ENCODE measurements around the gene HPX. TPM values are rescaled to one million over a fixed set of nuclear protein-coding genes. Genes with fewer than 3 reads are reported as not detected.
"Not testable (repeated sequence)": the region's sequence is repeated elsewhere in the genome, so short reads cannot be mapped to it uniquely, and the experiment has no call there.

HPX gene
- total RNA-seq, 2 donors from 2014 or later = 1.2 to 1.6 TPM

GRCh38 chr11:6403539-6403938, 37.2 kb downstream of the HPX start:
- peak overlapping the region; percentile 21 for H3K27ac Mint-ChIP-seq
- H3K9me3 Mint-ChIP-seq = no peaks in the 10 kb centered on the region
- ATAC-seq (replicated peaks in 1 of 2) (no peak), DNase-seq (no peak)
- H3K4me1 Mint-ChIP-seq (ENCODE audit: low read depth) = peaks cover 73% of the 10 kb centered on the region
- H3K36me3 Mint-ChIP-seq (ENCODE audit: insufficient read depth in 2 of 2) = peaks cover 0 to 9% of the 10 kb centered on the region in 2 donors
- no peaks in the 10 kb centered on the region for H3K27me3 Mint-ChIP-seq (ENCODE audit: low read depth)
- H3K4me3 Mint-ChIP-seq = peak overlapping the region; percentile 35 to 86

GRCh38 chr11:6402561-6402981, 38.2 kb downstream of the HPX start:
- Mint-ChIP-seq H3K27me3 (ENCODE audit: low read depth) (no peaks in the 10 kb centered on the region), H3K9me3 (no peaks in the 10 kb centered on the region), H3K36me3 (ENCODE audit: insufficient read depth in 2 of 2) (peaks cover 0 to 13% of the 10 kb centered on the region in 2 donors), H3K4me1 (ENCODE audit: low read depth) (peaks cover 66% of the 10 kb centered on the region), H3K27ac (peak overlapping the region; percentile 74), H3K4me3 (peak overlapping the region; percentile 80 to 86)
- DNase-seq (peak; percentile 74 to 83), ATAC-seq (replicated peaks in 1 of 2) (peak; percentile 87 to 91)

DNA sequence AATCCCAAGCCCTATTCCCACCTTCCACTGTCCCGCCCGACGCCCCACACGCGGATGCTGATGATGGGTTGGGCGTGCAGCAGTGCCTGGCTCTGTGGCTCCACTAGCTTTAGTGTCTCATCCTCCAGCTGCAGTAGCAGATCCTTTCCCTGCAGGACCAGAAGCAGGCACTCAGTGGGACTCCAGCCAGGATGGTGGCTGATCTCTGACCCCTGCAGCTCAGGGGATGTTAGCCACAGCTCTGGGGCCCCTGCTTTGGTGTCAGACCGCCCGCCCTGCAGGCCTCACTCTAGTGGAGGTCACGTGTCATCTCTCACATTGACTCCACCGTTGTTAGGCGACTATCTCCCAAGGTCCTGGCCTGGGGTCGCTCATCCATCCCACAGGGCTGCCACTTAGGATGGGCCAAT, 38.7 kb downstream of the HPX start:
- Mint-ChIP-seq H3K27ac (peak overlapping the region; percentile 74), H3K27me3 (ENCODE audit: low read depth) (no peaks in the 10 kb centered on the region), H3K36me3 (ENCODE audit: insufficient read depth in 2 of 2) (peaks cover 0 to 13% of the 10 kb centered on the region in 2 donors), H3K4me3 (peak overlapping the region; percentile 80 to 86), H3K9me3 (no peaks in the 10 kb centered on the region), H3K4me1 (ENCODE audit: low read depth) (peaks cover 63% of the 10 kb centered on the region)
- DNase-seq = peak; percentile 44 to 68
- ATAC-seq (replicated peaks in 1 of 2) = peak; percentile 62 to 66

- no peak overlapping the region for H3K27ac Mint-ChIP-seq
- no peak for DNase-seq
- peaks cover 63% of the 10 kb centered on the region for H3K4me1 Mint-ChIP-seq (ENCODE audit: low read depth)
- H3K36me3 Mint-ChIP-seq (ENCODE audit: insufficient read depth in 2 of 2) = peaks cover 0 to 13% of the 10 kb centered on the region in 2 donors
- H3K9me3 Mint-ChIP-seq = no peaks in the 10 kb centered on the region
- no peak for ATAC-seq (replicated peaks in 1 of 2)
- no peak overlapping the region for H3K4me3 Mint-ChIP-seq
- no peaks in the 10 kb centered on the region for H3K27me3 Mint-ChIP-seq (ENCODE audit: low read depth)
These were observed 39.3 kb downstream of the HPX start for GRCh38 chr11:6401464-6401863.

DNA sequence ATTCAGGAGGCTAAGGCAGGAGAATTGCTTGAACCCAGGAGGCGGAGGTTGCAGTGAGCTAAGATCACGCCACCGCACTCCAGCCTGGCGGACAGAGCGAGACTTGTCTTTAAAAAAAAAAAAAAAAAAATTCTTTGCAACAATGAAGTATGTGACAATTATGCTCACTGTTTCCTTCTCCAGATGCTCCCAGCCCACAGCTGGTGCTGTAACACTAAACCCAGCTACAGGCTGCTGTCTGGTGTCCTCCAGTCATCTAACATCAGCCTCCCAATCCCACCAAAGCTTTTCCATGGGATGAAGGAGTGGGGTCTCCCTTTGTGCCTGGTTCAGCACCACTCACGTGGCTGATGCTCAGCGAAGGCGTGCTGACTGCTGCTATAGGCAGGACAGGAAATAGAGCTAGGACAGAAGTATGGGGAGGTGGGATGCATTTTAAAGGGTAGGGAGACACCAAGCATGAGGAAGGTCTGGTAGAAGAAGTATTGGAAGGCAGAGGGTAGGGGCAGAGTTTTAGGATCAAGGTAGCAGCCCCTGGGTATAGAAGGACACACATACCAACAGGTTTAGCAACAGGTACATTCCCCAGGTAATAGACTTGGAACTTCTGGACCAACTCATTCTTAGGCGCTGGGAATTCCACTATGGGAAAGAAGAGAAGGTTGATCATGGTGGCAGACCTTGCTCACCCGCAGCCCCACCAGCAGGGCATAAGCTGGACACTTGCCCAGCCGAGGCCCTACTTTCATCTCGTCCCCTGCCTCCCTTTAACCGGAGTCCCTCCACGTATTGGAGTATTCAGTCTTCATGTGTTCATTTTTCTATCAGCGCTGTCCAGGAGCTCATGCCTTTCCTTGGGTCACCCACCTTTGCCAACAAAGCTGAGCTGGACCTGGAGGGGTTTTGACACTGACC, 40.1 kb downstream of the HPX start:
- no peak for ATAC-seq (replicated peaks in 1 of 2)
- Mint-ChIP-seq H3K9me3 (no peaks in the 10 kb centered on the region), H3K4me3 (no peak overlapping the region), H3K36me3 (ENCODE audit: insufficient read depth in 2 of 2) (peaks cover 0 to 13% of the 10 kb centered on the region in 2 donors), H3K27me3 (ENCODE audit: low read depth) (no peaks in the 10 kb centered on the region), H3K4me1 (ENCODE audit: low read depth) (peaks cover 62% of the 10 kb centered on the region), H3K27ac (no peak overlapping the region)
- DNase-seq = no peak

DNA sequence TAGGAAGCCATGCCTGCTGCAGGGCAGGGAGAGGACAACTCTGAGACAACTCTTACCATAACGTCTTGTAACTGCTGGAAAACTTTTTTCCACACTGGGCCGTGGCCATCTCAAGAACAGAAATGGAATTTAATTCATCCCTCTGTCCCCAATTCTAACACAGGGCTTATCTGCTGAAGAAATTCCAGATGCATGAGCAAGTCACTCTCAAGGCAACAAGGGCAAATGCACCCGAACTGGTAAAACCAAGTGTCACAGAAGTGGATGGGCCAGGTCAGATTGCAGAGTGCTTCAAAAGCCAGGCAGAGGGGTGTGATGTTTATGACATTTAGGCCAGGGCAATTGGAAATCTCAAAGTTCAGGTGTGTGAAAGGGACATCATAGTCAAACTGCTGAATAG, 43.2 kb downstream of the HPX start:
- H3K4me1 Mint-ChIP-seq (ENCODE audit: low read depth) = peaks cover 51% of the 10 kb centered on the region
- no peak for ATAC-seq (replicated peaks in 1 of 2)
- no peak overlapping the region for H3K27ac Mint-ChIP-seq
- DNase-seq = no peak
- peaks cover 2 to 18% of the 10 kb centered on the region in 2 donors for H3K36me3 Mint-ChIP-seq (ENCODE audit: insufficient read depth in 2 of 2)
- H3K9me3 Mint-ChIP-seq = no peaks in the 10 kb centered on the region
- no peaks in the 10 kb centered on the region for H3K27me3 Mint-ChIP-seq (ENCODE audit: low read depth)
- no peak overlapping the region for H3K4me3 Mint-ChIP-seq

GRCh38 chr11:6397156-6397555, 43.6 kb downstream of the HPX start:
- Mint-ChIP-seq H3K27ac (no peak overlapping the region), H3K36me3 (ENCODE audit: insufficient read depth in 2 of 2) (peaks cover 2 to 19% of the 10 kb centered on the region in 2 donors), H3K27me3 (ENCODE audit: low read depth) (no peaks in the 10 kb centered on the region), H3K9me3 (no peaks in the 10 kb centered on the region), H3K4me3 (no peak overlapping the region), H3K4me1 (ENCODE audit: low read depth) (peaks cover 50% of the 10 kb centered on the region)
- no peak for DNase-seq
- ATAC-seq (replicated peaks in 1 of 2) = no peak

GRCh38 chr11:6395470-6396060, 45.2 kb downstream of the HPX start:
- ATAC-seq (replicated peaks in 1 of 2) = no peak
- H3K36me3 Mint-ChIP-seq (ENCODE audit: insufficient read depth in 2 of 2) = peaks cover 2 to 14% of the 10 kb centered on the region in 2 donors
- no peaks in the 10 kb centered on the region for H3K9me3 Mint-ChIP-seq
- DNase-seq = no peak
- H3K27ac Mint-ChIP-seq = no peak overlapping the region
- no peak overlapping the region for H3K4me3 Mint-ChIP-seq
- H3K4me1 Mint-ChIP-seq (ENCODE audit: low read depth) = peaks cover 50% of the 10 kb centered on the region
- H3K27me3 Mint-ChIP-seq (ENCODE audit: low read depth) = no peaks in the 10 kb centered on the region

- no peak overlapping the region for H3K4me3 Mint-ChIP-seq
- H3K36me3 Mint-ChIP-seq (ENCODE audit: insufficient read depth in 2 of 2) = peaks cover 2 to 10% of the 10 kb centered on the region in 2 donors
- peaks cover 60% of the 10 kb centered on the region for H3K4me1 Mint-ChIP-seq (ENCODE audit: low read depth)
- DNase-seq (no peak), ATAC-seq (replicated peaks in 1 of 2) (no peak)
- H3K27me3 Mint-ChIP-seq (ENCODE audit: low read depth) = no peaks in the 10 kb centered on the region
- H3K27ac Mint-ChIP-seq = no peak overlapping the region
- no peaks in the 10 kb centered on the region for H3K9me3 Mint-ChIP-seq
These were observed 46.7 kb downstream of the HPX start for GRCh38 chr11:6393989-6394670.

GRCh38 chr11:6392251-6392650, 48.5 kb downstream of the HPX start:
- Mint-ChIP-seq H3K4me1 (ENCODE audit: low read depth) (peaks cover 68% of the 10 kb centered on the region), H3K4me3 (peak overlapping the region; percentile 49 to 96)
- H3K9me3 Mint-ChIP-seq = not testable (repeated sequence)

GRCh38 chr11:6391537-6392134, 49.2 kb downstream of the HPX start:
- Mint-ChIP-seq H3K4me3 (peak overlapping the region; percentile 90 to 96), H3K27ac (no peak overlapping the region), H3K27me3 (ENCODE audit: low read depth) (no peaks in the 10 kb centered on the region), H3K9me3 (no peaks in the 10 kb centered on the region), H3K36me3 (ENCODE audit: insufficient read depth in 2 of 2) (peaks cover 2 to 6% of the 10 kb centered on the region in 2 donors), H3K4me1 (ENCODE audit: low read depth) (peaks cover 62% of the 10 kb centered on the region)
- no peak for ATAC-seq (replicated peaks in 1 of 2)
- DNase-seq = no peak

More at GRCh38 chr11:6392251-6392650, 48.5 kb downstream of the HPX start:
- H3K27ac Mint-ChIP-seq; H3K27me3 Mint-ChIP-seq (ENCODE audit: low read depth); DNase-seq; H3K36me3 Mint-ChIP-seq (ENCODE audit: insufficient read depth in 2 of 2); ATAC-seq (replicated peaks in 1 of 2): not testable (repeated sequence)

DNA sequence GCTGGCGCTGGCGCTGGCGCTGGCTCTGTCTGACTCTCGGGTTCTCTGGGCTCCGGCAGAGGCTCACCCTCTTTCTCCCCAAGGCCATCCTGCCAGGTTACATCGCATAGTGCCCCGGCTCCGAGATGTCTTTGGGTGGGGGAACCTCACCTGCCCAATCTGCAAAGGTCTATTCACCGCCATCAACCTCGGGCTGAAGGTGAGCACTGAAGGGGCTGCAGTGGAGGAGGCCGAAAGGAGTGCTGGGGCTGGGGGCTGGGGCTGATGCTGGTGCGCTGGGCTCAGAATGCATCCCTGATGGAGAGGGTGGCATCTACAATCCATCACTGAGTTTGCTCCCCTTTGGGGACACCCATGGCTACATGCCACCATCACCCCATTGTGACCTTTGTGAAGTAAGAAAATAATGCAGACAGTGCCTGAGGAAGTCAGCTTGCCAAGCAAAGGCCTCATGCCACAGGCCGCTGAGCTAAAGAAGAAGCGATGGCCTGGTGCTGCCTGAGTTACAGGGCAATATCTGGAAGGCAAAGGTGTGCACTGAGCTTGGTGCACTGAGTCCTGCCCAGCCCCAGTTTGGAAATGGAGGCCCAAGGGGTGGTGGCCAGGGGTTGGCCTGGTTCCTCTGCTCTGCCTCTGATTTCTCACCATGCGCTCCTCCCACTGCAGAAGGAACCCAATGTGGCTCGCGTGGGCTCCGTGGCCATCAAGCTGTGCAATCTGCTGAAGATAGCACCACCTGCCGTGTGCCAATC, 49.9 kb downstream of the HPX start:
- Mint-ChIP-seq H3K9me3 (no peaks in the 10 kb centered on the region), H3K27ac (no peak overlapping the region), H3K4me1 (ENCODE audit: low read depth) (peaks cover 55% of the 10 kb centered on the region), H3K36me3 (ENCODE audit: insufficient read depth in 2 of 2) (peaks cover 2 to 6% of the 10 kb centered on the region in 2 donors), H3K27me3 (ENCODE audit: low read depth) (no peaks in the 10 kb centered on the region), H3K4me3 (peak overlapping the region; percentile 90 to 96)
- no peak for ATAC-seq (replicated peaks in 1 of 2)
- DNase-seq = no peak
